Cardiac muscle cell (in vitro differentiated cells and primary cell): Measurements from ENCODE around the gene FAF1. TPM values are rescaled to one million over a fixed set of nuclear protein-coding genes. Genes with fewer than 3 reads are reported as not detected.

Experiments used
- DNase-seq, 2 donors: peaks; one replicate each; pipeline versions ENCODE4 v3.0.0 to v3.0.0-alpha.2; 2010 to 2017; ENCODE audit warnings: low read depth in 1 of 2, low spot score in 1 of 2
- H3K27ac ChIP-seq: fragments of 200-600 bp; sonication (generic); 2 replicates; pipeline ENCODE4 v1.5.1; 2016
- H3K27me3 ChIP-seq: fragments of 200-600 bp; sonication (generic); 2 replicates; pipeline ENCODE4 v1.6.0; 2016; ENCODE audit warnings: control low read depth
- H3K36me3 ChIP-seq: fragments of 200-600 bp; sonication (generic); 2 replicates; pipeline ENCODE4 v1.5.1; 2016; ENCODE audit warnings: control low read depth
- H3K4me1 ChIP-seq: fragments of 200-600 bp; sonication (generic); 2 replicates; pipeline ENCODE4 v1.8.1; 2017; ENCODE audit warnings: low read depth, mild to moderate bottlenecking, mixed run types
- H3K4me3 ChIP-seq: fragments of 200-600 bp; sonication (generic); 2 replicates; pipeline ENCODE4 v1.5.1; 2016; ENCODE audit warnings: mild to moderate bottlenecking
- H3K9me3 ChIP-seq: fragments of 200-600 bp; sonication (generic); 2 replicates; pipeline ENCODE4 v1.5.1; 2017; ENCODE audit warnings: low read depth, mild to moderate bottlenecking, control low read depth
- polyA plus RNA-seq: library from polyadenylated mRNA; unstranded; fragments of >200 nt; fragmentation: Nextera tagmentation; extraction: Ambion mirVana; gene quantifications from 2 replicates; pipeline ENCODE4 v1.2.1, GENCODE V29; 2016
- total RNA-seq: library from RNA; depleted of rRNA; stranded (reverse); fragments of >200 nt; gene quantifications from 2 replicates; pipeline ENCODE4 v1.2.3, GENCODE V29; 2016
- TF ChIP-seq, protein P1 (sequence below): IDR thresholded peaks from 2 replicates; pipeline ENCODE4 v1.5.1; 2012; ENCODE audit warnings: low read depth, mild to moderate bottlenecking, low read length

The FAF1 gene
- total and polyA plus RNA-seq, 2 experiments from 2014 or later = 24.3 to 76.7 TPM

DNA sequence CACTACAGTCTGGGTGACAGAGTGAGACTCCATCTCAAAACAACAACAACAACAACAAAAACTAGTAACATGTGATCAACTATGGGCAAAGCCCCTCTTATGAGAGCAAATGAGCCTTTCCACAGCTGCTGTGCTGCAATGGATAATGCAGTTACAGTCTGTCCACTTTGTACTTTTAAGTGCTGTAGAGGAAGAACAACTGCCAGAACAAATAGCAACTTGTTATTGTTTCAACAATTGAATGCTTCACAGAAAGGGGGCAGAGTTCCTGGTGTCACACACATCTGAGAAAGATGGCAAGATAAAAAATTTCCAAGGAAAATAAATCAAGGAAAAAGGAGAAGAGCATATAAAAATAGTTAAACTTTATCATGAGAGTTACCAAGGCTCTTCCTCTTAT lies 293.2 kb downstream of the FAF1 start:
- no peaks in the 10 kb centered on the region for H3K9me3 ChIP-seq
- H3K27ac ChIP-seq = no peak overlapping the region
- H3K27me3 ChIP-seq = no peaks in the 10 kb centered on the region
- TF ChIP-seq, protein P1, sequence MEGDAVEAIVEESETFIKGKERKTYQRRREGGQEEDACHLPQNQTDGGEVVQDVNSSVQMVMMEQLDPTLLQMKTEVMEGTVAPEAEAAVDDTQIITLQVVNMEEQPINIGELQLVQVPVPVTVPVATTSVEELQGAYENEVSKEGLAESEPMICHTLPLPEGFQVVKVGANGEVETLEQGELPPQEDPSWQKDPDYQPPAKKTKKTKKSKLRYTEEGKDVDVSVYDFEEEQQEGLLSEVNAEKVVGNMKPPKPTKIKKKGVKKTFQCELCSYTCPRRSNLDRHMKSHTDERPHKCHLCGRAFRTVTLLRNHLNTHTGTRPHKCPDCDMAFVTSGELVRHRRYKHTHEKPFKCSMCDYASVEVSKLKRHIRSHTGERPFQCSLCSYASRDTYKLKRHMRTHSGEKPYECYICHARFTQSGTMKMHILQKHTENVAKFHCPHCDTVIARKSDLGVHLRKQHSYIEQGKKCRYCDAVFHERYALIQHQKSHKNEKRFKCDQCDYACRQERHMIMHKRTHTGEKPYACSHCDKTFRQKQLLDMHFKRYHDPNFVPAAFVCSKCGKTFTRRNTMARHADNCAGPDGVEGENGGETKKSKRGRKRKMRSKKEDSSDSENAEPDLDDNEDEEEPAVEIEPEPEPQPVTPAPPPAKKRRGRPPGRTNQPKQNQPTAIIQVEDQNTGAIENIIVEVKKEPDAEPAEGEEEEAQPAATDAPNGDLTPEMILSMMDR = no peak
- peaks cover 5% of the 10 kb centered on the region for H3K4me1 ChIP-seq
- no peaks in the 10 kb centered on the region for H3K36me3 ChIP-seq
- DNase-seq = no peak
- no peak overlapping the region for H3K4me3 ChIP-seq

DNA sequence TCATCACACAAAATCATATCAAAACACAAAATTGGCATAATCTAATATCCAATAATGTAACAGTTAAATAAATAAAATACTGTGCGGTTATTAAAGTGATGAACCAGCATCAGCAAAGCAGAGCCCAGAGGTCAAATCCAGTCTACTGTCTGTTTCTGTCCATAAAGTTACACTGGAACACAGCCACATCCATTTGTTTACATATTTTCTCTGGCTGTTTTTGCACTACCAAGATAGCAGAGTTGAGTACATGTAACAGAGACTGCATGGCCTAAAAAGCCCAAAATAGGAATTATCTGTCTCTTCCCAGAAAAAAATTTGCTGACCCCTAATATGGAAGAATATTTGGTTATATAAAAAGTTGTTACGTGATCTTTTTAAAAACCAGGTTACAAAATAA lies 294.7 kb downstream of the FAF1 start:
- no peaks in the 10 kb centered on the region for H3K36me3 ChIP-seq
- TF ChIP-seq, protein P1 = no peak
- H3K27me3 ChIP-seq = no peaks in the 10 kb centered on the region

GRCh38 chr1:50661626-50662025 lies 298.4 kb downstream of the FAF1 start:
- Histone ChIP-seq H3K4me3 (no peak overlapping the region), H3K27ac (no peak overlapping the region), H3K36me3 (no peaks in the 10 kb centered on the region), H3K27me3 (no peaks in the 10 kb centered on the region), H3K4me1 (no peaks in the 10 kb centered on the region), H3K9me3 (no peaks in the 10 kb centered on the region)
- TF ChIP-seq, protein P1 = no peak
- no peak for DNase-seq

More for the DNA sequence above, 294.7 kb downstream of the FAF1 start:
- no peaks in the 10 kb centered on the region for H3K9me3 ChIP-seq
- no peak overlapping the region for H3K27ac ChIP-seq
- peaks cover 5% of the 10 kb centered on the region for H3K4me1 ChIP-seq
- no peak overlapping the region for H3K4me3 ChIP-seq
- DNase-seq = no peak

GRCh38 chr1:50659107-50659662 lies 300.9 kb downstream of the FAF1 start:
- no peak for DNase-seq
- no peak overlapping the region for H3K4me3 ChIP-seq

DNA sequence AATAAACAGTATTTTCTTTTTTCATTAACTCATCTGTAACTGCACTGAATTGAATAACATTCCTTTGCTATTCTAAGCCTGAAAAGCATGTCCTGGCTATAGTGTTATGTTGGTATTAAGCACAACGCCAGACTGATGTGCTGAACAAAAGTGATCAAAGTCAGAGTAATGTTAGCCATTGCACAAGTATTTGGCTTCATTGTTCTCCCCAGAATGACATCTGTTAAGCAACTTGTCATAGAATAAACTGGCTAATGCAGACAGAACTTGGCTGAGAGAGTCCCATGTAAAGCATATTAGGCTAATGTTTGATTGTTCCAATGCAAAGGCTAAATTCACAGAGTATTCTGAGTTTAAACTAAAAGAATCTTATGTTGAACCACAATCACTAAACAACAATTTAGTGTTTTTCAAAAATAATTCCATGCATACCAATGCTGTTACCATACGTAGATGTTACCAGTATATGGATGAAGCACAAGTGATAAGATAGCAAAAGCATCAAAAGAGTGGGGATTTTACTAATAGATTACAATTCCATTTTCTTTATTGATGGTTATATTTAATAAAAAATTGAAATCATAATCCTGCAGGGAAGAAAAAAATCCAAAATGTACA lies 301.5 kb downstream of the FAF1 start:
- TF ChIP-seq, protein P1 = no peak
- Histone ChIP-seq H3K4me3 (no peak overlapping the region), H3K27ac (no peak overlapping the region), H3K27me3 (no peaks in the 10 kb centered on the region), H3K4me1 (no peaks in the 10 kb centered on the region), H3K9me3 (no peaks in the 10 kb centered on the region), H3K36me3 (no peaks in the 10 kb centered on the region)
- DNase-seq = peak in 1 of 2 donors; percentile 26

More at GRCh38 chr1:50659107-50659662, 300.9 kb downstream of the FAF1 start:
- Histone ChIP-seq H3K27me3 (no peaks in the 10 kb centered on the region), H3K27ac (no peak overlapping the region), H3K4me1 (no peaks in the 10 kb centered on the region), H3K9me3 (no peaks in the 10 kb centered on the region), H3K36me3 (no peaks in the 10 kb centered on the region)
- TF ChIP-seq, protein P1 = no peak
